Aorta (tissue), 5 donors: Measurements from ENCODE around the gene ZC3H6. TPM values are rescaled to one million over a fixed set of nuclear protein-coding genes. Genes with fewer than 3 reads are reported as not detected.
"Not testable (repeated sequence)": the region's sequence is repeated elsewhere in the genome, so short reads cannot be mapped to it uniquely, and the experiment has no call there.

Experiments
- ATAC-seq: fragments of 200-7000 bp; cut with Tn5 transposase; one replicate; pipeline ENCODE4 v1.9.1; 2022; ENCODE audit warnings: moderate library complexity; ENCODE audit not compliant: low FRiP score
- DNase-seq, 2 donors: peaks; one replicate each; pipeline ENCODE4 v3.0.0-alpha.2; 2020
- H3K27ac ChIP-seq, 2 donors: one replicate each; pipeline ENCODE4 v1.5.1; 2013; ENCODE audit warnings: low read length in 2 of 2, mild to moderate bottlenecking in 2 of 2, moderate library complexity in 2 of 2, control low read depth in 1 of 2, inconsistent platforms in 1 of 2, low read depth in 1 of 2
- H3K27me3 ChIP-seq, 2 donors: one replicate each; pipeline ENCODE4 v1.6.1; 2013; ENCODE audit warnings: control low read depth in 1 of 2, low read length in 1 of 2, mild to moderate bottlenecking in 1 of 2, moderate library complexity in 1 of 2; ENCODE audit not compliant: insufficient read depth in 2 of 2, control insufficient read depth in 1 of 2
- H3K36me3 ChIP-seq, 2 donors: one replicate each; pipeline ENCODE4 v1.6.1; 2013; ENCODE audit warnings: control low read depth in 1 of 2, low read length in 1 of 2, mild to moderate bottlenecking in 1 of 2; ENCODE audit not compliant: insufficient read depth in 2 of 2, control insufficient read depth in 1 of 2
- H3K4me1 ChIP-seq, 2 donors: one replicate each; pipeline ENCODE4 v1.6.1; 2013; ENCODE audit warnings: low read length in 2 of 2, control low read depth in 1 of 2, mild to moderate bottlenecking in 1 of 2, moderate library complexity in 1 of 2; ENCODE audit not compliant: insufficient read depth in 2 of 2, control insufficient read depth in 1 of 2
- H3K4me3 ChIP-seq, 2 donors: one replicate each; pipeline ENCODE4 v1.5.1; 2013; ENCODE audit warnings: low read length in 2 of 2, control low read depth in 1 of 2, mild to moderate bottlenecking in 1 of 2
- H3K9me3 ChIP-seq: one replicate; pipeline ENCODE4 v1.6.1; 2013; ENCODE audit warnings: mild to moderate bottlenecking, low read length; ENCODE audit not compliant: control insufficient read depth
- WGBS, 2 donors: extraction: QIAGEN DNeasy Blood & Tissue Kit; methylation state at CpG; one replicate each; pipeline ENCODE4 v1.1.7; 2013; 5-methylcytosine and 5-hydroxymethylcytosine counted together
- intact Hi-C, 2 donors: fragments of 100-400 bp; cut with DNase I; formaldehyde crosslinking; loops; one replicate each; pipeline versions ENCODE4 v1.14.2 to v1.15.0; 2022
- polyA plus RNA-seq, 2 donors: library from polyadenylated mRNA; stranded (reverse); fragments of 200-250 nt; gene quantifications; one replicate each; pipeline ENCODE4 v1.2.3, GENCODE V29; 2013
- total RNA-seq, 2 donors: library from RNA; stranded (reverse); fragmentation: NEBNext Ultra II Directional; extraction: Animal tissue kit (Norgen Biotek cat#: 25700); gene quantifications; one replicate each; pipeline ENCODE4 v1.2.1, GENCODE V29; 2021
- donor health status: healthy with polysubstance abuse.
- donor health status: Bipolar disorder and iron deficiency.
- donor health status: DM: no; HTN: no; CAD: no.
- donor health status: DM: no; HTN: no; CAD: no.
- donor health status: DM: yes; HTN: yes; CAD: no.

Gene ZC3H6
- total and polyA plus RNA-seq, 4 donors: 2.3 to 18.2 (median 9.8) TPM

GRCh38 chr2:112352809-112353603, 77.6 kb downstream of the ZC3H6 start:
- H3K4me1 ChIP-seq, H3K9me3 ChIP-seq, intact Hi-C loops, H3K4me3 ChIP-seq, H3K27me3 ChIP-seq, H3K27ac ChIP-seq, ATAC-seq, DNase-seq, H3K36me3 ChIP-seq: not testable (repeated sequence)
- WGBS, 2 donors: 94% methylated on average over 14 to 16 of the region's 25 CpGs

DNA sequence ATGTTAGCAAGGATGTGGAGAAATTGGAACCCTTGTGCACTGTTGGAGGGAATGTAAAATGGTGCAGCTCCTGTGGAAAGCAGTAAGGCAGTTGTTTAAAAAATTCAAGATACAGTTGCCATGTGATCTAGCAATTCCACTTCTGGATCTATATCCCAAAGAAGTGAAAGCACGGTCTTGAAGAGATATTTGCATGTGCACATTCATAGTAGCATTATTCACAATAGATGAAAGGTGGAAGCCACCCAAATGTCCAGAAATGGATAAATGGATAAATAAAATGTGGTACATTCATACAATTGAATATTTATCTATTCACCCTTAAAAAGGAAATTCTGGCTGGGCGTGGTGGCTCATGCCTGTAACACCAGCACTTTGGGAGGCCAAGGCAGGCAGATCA, 78.9 kb downstream of the ZC3H6 start:
- ATAC-seq, H3K4me1 ChIP-seq: not testable (repeated sequence)
- 89 to 96% methylated on average over 2 of the region's 2 CpGs for WGBS, 2 donors

DNA sequence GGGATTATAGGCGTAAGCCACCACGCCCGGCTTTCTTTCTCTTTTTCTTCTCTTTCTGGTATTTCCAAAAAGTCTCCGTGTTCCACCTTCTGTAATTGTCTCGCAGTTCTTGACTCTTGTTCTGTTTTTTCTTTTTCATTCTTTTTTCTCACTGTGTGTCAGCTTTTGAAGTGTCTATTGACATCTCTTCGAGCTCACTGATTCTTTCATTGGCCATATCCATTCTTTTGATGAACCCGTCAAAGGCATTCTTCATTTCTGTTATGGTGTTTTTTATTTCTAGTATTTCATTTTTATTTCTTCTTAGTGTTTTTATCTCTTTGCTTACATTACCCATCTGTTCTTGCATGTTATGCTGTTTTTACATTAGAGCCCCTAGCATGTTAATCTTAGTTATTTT, 84.7 kb downstream of the ZC3H6 start:
- H3K36me3 ChIP-seq, H3K27ac ChIP-seq, intact Hi-C loops, DNase-seq, H3K4me1 ChIP-seq, H3K27me3 ChIP-seq, ATAC-seq, H3K9me3 ChIP-seq, H3K4me3 ChIP-seq: not testable (repeated sequence)
- 94 to 96% methylated on average over 7 of the region's 7 CpGs for whole genome bisulfite sequencing, 2 donors

More for the DNA sequence above, 78.9 kb downstream of the ZC3H6 start:
- DNase-seq, intact Hi-C loops, H3K27me3 ChIP-seq, H3K4me3 ChIP-seq, H3K9me3 ChIP-seq, H3K27ac ChIP-seq, H3K36me3 ChIP-seq: not testable (repeated sequence)

Other genes with a start within 250 kb of the ZC3H6 start
- gene TMEM87B, start 220.3 kb upstream of the ZC3H6 start, total RNA-seq: 10 to 100 TPM; 28.3 to 31.5 TPM
- 10 to 100 TPM in 1 of 2 donors, 1 to 10 TPM in 1; 5.4 to 11.6 TPM for gene TMEM87B, start 220.3 kb upstream of the ZC3H6 start, polyA plus RNA-seq
- 1 to 10 TPM; 4.5 to 6.1 TPM for gene FBLN7, start 137.2 kb upstream of the ZC3H6 start, total RNA-seq
- gene FBLN7, start 137.2 kb upstream of the ZC3H6 start, polyA plus RNA-seq: 10 to 100 TPM in 1 of 2 donors, 1 to 10 TPM in 1; 2.6 to 13.5 TPM
- gene ZC3H8, start 20.6 kb upstream of the ZC3H6 start, total RNA-seq: 10 to 100 TPM in 1 of 2 donors, 1 to 10 TPM in 1; 6.2 to 10.6 TPM
- 1 to 10 TPM; 4.6 to 7.4 TPM for gene ZC3H8, start 20.6 kb upstream of the ZC3H6 start, polyA plus RNA-seq
- 10 to 100 TPM; 36.2 to 51.7 TPM for gene RGPD8, start 158.0 kb downstream of the ZC3H6 start, total RNA-seq
- gene RGPD8, start 158.0 kb downstream of the ZC3H6 start, polyA plus RNA-seq: 1 to 10 TPM; 1.3 to 2.9 TPM
- gene TTL, start 206.6 kb downstream of the ZC3H6 start, total RNA-seq: 10 to 100 TPM; 33.6 to 46.6 TPM
- gene TTL, start 206.6 kb downstream of the ZC3H6 start, polyA plus RNA-seq: 10 to 100 TPM in 1 of 2 donors, 1 to 10 TPM in 1; 9.8 to 13.1 TPM